ENCODE results near the gene PPIG.
"Not testable (repeated sequence)": the region's sequence is repeated elsewhere in the genome, so short reads cannot be mapped to it uniquely, and the experiment has no call there.

Gene PPIG

DNA sequence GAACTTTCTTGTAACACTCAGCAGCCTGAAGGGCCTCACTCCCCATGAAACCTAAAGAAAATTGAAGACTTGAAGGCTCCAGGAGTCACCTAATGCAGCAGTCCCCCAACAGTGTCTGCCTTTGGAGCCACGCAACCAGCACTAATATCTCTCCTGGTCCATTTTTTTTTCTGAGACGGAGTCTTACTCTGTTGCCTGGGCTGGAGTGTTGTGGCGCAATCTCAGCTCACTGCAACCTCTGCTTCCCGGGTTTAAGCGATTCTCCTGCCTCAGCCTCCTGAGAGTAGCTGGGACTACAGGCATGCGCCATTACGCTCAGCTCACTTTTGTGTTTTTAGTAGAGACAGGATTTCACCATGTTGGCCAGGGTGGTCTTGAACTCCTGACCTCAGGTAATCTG lies 12.4 kb downstream of the PPIG start:
- not testable (repeated sequence) for DNase-seq

DNA sequence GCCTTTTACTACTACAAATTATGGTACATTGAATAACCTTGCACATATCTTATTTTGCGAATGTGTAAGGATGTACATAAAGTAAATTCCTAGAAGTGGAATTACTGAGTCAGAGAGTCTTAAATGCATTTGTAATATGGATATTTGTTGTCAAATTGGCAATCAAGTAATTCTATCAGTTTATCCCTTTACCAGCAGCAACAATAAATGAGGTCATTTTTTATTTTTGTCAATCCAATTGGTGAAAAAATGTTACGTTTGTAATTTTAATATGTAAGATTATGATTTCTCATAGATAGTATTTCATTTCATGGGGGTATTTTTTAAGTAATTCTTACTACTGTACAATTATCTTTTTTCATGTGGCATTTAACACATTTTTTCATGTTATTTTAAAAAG lies 14.8 kb downstream of the PPIG start:
- DNase-seq = no peak

DNA sequence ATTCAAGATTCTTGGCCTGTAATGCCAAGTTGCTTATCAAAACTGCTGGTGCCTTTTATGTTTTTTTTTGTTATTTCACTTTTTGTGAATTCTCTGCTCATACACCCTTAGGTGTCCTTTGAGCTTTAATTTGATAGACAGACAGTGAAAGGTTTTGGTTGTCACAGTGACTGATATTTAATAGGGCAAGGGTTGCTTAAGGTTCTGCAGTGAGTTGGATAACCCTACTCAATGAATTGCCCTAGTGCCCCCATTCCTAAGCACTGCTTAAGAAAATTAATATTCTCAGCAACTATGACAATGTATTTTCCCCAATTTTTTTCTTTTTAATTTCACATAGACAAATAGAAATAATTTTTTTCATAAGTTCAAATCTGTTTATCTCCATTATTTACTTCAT lies 15.4 kb downstream of the PPIG start:
- DNase-seq = no peak

GRCh38 chr2:169609264-169609663 lies 25.1 kb downstream of the PPIG start:
- DNase-seq = no peak

DNA sequence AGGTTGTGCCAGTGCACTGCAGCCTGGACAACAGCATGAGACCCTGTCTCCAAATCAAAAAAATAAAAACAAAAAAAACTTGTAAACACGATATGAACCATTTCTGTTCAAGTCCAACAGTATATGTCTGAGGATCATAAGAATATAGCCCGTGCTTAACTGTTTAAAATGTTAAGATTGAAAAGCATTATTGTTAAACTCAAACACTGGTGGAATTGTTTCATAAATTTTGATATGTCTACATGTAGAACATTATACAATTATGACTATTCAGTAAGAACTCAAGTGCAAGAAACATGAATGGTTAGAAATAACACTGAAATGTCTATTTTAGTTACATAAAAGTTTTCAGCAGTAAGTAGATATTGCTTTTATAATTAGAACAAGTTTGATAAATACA lies 29.7 kb downstream of the PPIG start:
- no peak for DNase-seq

DNA sequence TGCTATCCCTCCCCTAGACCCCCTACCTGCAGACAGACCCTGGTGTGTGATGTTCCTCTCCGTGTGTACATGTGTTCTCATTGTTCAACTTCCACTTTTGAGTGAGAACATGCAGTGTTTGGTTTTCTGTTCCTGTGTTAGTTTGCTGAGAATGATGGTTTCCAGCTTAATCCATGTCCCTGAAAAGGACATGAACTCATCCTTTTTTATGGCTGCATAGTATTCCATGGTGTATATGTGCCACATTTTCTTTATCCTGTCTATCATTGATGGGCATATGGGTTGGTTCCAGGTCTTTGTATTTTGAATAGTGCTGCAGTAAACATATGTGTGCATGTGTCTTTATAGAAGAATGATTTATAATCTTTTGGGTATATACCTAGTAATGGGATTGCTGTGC lies 31.8 kb downstream of the PPIG start:
- not testable (repeated sequence) for DNase-seq

DNA sequence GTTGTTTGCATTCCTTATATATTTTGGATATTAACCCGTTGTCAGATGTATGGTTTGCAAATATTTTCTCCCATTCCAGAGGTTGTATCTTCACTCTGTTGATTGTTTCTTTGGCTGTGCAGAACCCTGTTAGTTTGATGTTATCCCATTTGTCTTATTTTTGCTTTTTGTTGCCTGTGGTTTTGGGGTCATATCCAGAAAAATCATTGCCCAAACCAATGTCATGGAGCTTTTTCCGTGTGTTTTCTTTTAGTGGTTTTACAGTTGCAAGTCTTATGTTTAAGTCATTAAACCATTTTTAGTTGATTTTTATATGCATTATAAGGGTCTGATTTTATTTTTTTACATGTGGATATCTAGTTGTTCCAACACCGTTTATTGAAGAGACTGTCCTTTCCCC lies 35.8 kb downstream of the PPIG start:
- no peak for DNase-seq

DNA sequence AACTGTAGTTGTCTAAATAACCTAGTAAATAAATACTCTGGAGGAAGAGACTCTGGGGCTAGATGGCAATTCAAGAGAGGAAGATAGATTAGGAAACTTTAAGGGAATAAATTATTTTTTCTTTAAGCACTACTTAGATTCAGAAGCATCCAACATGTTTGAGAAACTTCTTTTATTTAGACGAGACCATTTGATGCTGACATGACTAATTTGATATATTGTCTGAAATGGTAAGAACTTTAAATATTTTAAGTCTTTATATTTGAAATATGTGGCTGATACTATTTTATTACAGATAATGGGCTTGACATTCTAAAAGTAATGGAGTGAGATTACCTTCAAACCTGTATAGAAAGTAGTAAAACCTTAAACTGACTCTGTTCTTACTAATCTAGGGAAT lies 36.4 kb downstream of the PPIG start:
- no peak for DNase-seq

DNA sequence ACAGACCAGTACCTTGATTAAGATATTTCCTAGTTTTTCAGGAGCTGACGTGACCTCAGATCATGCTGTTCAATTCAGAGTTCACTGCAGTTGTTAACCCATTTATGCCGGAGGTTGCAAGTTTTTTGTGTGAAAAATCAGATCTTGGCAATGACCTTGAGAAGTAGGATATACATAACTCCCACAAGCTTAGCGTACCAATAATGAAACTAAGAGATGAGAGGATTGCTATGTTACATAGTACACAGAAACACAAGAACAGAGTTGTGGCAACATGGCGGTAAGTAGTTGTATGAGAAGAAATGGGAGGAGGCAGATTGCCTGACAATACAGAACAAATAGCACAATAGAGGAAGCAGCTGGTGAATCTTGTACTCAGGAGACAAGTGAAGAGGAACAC lies 39.1 kb downstream of the PPIG start:
- no peak for DNase-seq

- no peak for DNase-seq
Observed at GRCh38 chr2:169625781-169626180, 41.6 kb downstream of the PPIG start.

DNA sequence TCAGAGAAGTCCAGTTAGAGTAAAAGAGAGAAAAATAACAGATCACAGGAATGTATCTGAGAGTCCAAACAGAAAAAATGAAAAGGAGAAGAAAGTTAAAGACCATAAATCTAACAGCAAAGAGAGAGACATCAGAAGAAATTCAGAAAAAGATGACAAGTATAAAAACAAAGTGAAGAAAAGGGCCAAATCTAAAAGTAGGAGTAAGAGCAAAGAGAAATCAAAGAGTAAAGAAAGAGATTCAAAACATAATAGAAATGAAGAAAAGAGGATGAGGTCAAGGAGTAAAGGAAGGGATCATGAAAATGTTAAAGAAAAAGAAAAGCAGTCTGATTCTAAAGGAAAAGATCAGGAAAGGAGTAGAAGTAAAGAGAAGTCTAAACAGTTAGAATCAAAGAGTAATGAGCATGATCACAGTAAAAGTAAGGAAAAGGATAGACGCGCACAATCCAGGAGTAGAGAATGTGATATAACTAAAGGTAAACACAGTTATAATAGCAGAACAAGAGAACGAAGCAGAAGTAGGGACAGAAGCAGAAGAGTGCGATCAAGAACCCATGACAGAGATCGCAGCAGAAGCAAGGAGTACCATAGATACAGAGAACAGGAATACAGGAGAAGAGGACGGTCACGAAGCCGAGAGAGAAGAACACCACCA lies 52.4 kb downstream of the PPIG start:
- no peak for DNase-seq

GRCh38 chr2:169637620-169638019 lies 53.5 kb downstream of the PPIG start:
- peak; percentile 41 for DNase-seq

DNA sequence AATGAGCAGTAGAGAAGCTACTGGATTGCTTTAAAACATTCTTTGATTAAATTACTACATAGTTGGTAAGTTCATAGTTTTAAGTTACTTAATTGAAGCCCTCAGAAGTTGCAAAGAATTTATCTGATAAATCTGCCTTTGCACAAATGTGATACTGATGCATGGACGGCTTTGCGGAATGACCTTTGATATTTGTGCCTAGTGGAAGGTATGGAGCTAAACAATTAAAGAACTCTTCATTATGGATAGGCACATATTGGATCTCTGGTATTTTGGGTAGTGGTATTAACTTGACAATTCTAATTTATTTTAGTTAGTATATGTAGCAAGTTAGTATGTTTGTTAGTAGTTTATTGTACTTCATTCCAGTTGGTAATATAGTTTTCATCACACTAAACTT lies 56.0 kb downstream of the PPIG start:
- no peak for DNase-seq

DNA sequence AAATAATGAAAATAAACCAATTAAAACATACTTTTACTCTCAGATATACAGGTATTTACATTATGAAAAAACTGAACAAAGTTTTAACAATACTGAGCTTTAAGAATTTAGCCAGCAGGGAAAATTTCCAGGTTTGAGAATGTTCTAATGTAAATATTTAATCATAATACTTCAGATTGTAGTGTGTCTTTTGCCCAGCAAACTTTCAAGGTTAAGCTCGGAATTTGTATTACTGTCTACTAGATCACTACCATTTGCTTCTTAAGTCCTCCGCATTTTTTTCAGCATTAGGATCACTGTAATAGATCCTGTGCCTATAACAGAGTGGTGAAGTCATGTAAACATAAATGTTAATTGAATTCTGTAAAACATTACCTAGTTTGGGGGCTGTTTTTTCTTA lies 57.3 kb downstream of the PPIG start:
- DNase-seq = no peak

- no peak for DNase-seq
Observed at GRCh38 chr2:169644173-169644572, 60.0 kb downstream of the PPIG start.

DNA sequence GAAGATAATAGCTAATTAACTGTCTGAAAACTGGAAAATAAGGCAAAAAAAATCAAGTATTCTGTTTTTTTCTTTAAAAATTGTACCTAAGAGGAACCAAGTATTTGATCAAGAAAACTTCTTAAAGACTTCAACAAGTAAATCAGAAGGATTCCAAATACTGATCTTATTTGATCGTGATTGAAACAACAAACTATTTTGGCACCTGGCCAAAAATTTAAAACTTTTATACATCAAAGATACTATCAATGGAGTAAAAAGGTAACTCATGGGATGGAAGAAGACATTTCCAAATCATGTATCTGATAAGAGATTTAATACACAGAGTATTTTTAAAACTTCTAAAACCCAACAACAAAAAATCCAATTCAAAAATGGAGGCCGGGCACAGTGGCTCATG lies 63.3 kb downstream of the PPIG start:
- no peak for DNase-seq

DNA sequence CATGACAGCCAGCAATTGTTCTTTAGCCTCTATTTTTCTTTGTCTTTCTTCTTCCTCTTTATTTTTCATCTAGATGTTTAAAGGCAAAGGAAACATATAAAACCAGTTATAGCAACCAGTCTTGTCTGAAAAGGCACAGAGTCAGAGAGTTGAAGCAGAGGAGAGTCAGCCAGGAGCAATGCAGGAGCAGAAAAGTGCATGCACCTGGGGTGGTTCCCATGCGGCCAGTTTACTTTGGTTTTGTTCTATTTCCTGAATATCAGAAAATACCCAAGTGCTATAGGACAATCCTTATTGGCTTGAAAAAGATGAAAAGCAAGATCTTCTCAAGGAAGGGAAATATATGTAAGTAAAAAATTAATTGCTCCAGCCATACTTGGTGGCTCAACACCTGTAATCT lies 65.1 kb downstream of the PPIG start:
- DNase-seq = no peak

DNA sequence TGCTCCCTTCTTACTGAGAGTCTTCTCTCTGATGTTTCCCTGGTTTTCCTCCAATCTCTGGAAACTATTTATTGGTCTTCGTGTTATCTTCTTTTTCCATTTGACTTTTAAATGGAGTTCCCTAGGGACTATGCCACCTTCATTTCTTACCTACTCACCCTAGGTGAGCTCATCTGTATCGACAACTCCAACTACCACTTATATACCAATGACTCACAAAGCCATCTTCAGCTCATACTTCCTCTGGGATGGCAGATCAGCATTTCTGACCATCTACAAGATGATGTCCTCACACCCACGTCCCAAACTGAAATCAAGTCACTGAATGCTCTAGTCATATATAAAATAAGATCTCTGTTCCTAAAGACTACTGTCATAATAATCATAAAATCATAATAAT lies 69.5 kb downstream of the PPIG start:
- no peak for DNase-seq

GRCh38 chr2:169656164-169656563 lies 72.0 kb downstream of the PPIG start:
- DNase-seq = no peak

DNA sequence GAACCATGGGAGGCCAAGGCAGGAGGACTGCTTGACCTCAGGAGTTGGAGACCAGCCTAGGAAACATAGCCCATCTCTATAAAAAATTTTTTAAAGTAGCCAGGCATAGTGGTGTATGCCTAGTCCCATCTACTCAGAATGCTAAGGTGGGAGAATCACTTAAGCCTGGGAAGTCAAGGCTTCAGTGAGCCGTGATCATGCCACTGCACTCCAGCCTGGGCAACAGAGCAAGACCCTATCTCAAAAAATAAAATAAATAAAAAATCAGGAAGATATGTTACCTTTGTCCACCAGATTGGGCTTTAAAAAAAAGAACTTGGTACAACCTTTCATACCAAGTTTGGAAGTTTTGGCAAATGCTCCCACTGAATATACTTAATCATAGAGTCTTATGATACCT lies 74.7 kb downstream of the PPIG start:
- DNase-seq = no peak

- no peak for DNase-seq
Observed at GRCh38 chr2:169659320-169659719, 75.2 kb downstream of the PPIG start.

DNA sequence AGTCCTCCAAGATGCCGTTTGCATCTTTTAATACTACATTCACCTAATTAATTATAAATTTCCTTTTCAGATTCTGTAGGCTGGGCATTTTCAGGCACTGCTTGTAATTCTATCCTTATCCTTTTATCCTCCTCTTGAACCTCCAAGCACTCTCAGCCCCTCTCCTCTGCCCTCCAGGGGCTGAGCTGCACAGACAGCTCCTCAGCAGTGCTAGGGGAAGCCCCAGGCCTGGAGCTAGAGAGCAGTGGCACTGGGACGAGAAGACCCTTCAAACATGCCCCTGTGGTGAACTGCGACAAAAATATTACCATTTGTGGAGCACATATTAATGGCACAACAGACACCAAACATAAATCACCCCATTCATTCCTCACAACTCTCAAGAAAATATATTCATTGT lies 77.1 kb downstream of the PPIG start:
- no peak for DNase-seq

DNA sequence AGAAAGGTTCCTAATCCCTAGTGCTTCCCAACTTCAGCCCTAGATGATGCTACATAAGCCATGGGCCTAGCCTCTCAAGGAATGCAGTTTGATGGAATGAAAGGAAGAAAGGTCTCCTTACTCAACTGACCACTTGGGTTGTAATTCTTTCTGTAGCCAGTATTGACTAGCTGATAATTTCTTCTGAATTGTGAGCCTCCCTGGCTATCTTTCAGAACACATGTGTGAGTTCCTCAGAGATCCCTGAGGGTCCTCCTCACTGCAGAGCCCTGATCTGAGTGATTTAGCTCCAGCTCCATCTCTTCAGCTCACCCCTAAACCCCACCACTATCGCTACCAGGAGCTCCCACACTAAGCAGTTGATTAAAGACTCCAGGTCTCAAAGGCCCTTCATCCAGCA lies 78.6 kb downstream of the PPIG start:
- no peak for DNase-seq

GRCh38 chr2:169663247-169663646 lies 79.1 kb downstream of the PPIG start:
- DNase-seq = no peak

- peak; percentile 40 for DNase-seq
Observed at GRCh38 chr2:169664600-169664977, 80.4 kb downstream of the PPIG start.

All from fibroblast of skin of back (primary cell).